HFFc6 (cell line): ENCODE data around the gene KRT77. TPM values are rescaled to one million over a fixed set of nuclear protein-coding genes. Genes with fewer than 3 reads are reported as not detected.

Experiments
- DNase-seq: peaks from one replicate; pipeline ENCODE4 v3.0.0-alpha.2; 2018
- H3K27ac Mint-ChIP-seq: 2 replicates; pipeline ENCODE4 v1.8.0; 2020; ENCODE audit warnings: mild to moderate bottlenecking, mixed read lengths
- H3K27me3 Mint-ChIP-seq: 2 replicates; pipeline ENCODE4 v1.8.0; 2021; ENCODE audit warnings: mild to moderate bottlenecking, moderate library complexity, mixed read lengths; ENCODE audit not compliant: insufficient read depth
- H3K36me3 Mint-ChIP-seq: 2 replicates; pipeline ENCODE4 v1.8.0; 2021; ENCODE audit warnings: low read depth, mixed read lengths
- H3K4me1 Mint-ChIP-seq: 2 replicates; pipeline ENCODE4 v1.8.0; 2020; ENCODE audit warnings: low read depth, mixed read lengths
- H3K4me3 Mint-ChIP-seq: 2 replicates; pipeline ENCODE4 v1.8.0; 2020; ENCODE audit warnings: mild to moderate bottlenecking, moderate library complexity, mixed read lengths
- H3K9me3 Mint-ChIP-seq: 2 replicates; pipeline ENCODE4 v1.8.0; 2020; ENCODE audit warnings: mild to moderate bottlenecking, mixed read lengths
- total RNA-seq, 6 experiments: library from RNA; stranded (reverse); fragmentation: NEBNext Ultra II Directional; extraction: Animal tissue kit (Norgen Biotek cat#: 25700); gene quantifications; 2 replicates in 1 of 6; 3 replicates in 5 of 6; pipeline ENCODE4 v1.2.3, GENCODE V29; 2021
- TF ChIP-seq, protein P1 (sequence below): fragments of 200-600 bp; sonication (generic); IDR thresholded peaks from 2 replicates; pipeline ENCODE4 v1.5.0; 2021; ENCODE audit warnings: antibody characterized with exemption, mild to moderate bottlenecking

KRT77 gene
- total RNA-seq, 6 experiments from 2014 or later = not detected

DNA sequence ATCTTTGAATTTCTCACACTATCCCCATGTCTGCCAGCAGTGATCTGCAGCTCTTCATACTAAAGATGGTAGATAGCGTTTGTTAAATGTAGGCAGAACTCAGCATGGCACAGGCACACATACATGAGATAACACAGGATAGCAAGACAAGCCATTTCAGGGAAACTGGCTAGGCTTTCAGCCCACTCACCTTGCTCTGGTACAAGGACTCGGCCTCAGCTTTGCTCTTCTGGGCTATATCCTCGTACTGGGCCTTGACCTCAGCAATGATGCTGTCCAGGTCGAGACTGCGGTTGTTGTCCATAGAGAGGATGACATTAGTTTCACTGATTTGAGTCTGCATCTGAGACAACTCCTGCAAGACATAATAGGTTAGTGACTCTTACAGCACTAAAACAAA lies 26.2 kb downstream of the KRT77 start:
- H3K27ac Mint-ChIP-seq = no peak overlapping the region
- no peaks in the 10 kb centered on the region for H3K9me3 Mint-ChIP-seq
- peaks cover 40% of the 10 kb centered on the region for H3K27me3 Mint-ChIP-seq
- H3K36me3 Mint-ChIP-seq = no peaks in the 10 kb centered on the region
- no peak overlapping the region for H3K4me3 Mint-ChIP-seq
- H3K4me1 Mint-ChIP-seq = no peaks in the 10 kb centered on the region; the same call in 1 of the 2 replicates
- TF ChIP-seq, protein P1, sequence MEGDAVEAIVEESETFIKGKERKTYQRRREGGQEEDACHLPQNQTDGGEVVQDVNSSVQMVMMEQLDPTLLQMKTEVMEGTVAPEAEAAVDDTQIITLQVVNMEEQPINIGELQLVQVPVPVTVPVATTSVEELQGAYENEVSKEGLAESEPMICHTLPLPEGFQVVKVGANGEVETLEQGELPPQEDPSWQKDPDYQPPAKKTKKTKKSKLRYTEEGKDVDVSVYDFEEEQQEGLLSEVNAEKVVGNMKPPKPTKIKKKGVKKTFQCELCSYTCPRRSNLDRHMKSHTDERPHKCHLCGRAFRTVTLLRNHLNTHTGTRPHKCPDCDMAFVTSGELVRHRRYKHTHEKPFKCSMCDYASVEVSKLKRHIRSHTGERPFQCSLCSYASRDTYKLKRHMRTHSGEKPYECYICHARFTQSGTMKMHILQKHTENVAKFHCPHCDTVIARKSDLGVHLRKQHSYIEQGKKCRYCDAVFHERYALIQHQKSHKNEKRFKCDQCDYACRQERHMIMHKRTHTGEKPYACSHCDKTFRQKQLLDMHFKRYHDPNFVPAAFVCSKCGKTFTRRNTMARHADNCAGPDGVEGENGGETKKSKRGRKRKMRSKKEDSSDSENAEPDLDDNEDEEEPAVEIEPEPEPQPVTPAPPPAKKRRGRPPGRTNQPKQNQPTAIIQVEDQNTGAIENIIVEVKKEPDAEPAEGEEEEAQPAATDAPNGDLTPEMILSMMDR = no peak
- DNase-seq = no peak

- Mint-ChIP-seq H3K9me3 (no peaks in the 10 kb centered on the region), H3K36me3 (no peaks in the 10 kb centered on the region), H3K27me3 (peaks cover 32% of the 10 kb centered on the region), H3K27ac (no peak overlapping the region), H3K4me3 (no peak overlapping the region), H3K4me1 (no peaks in the 10 kb centered on the region; the same call in 1 of the 2 replicates)
- TF ChIP-seq, protein P1 = no peak
- DNase-seq = no peak
Observed at GRCh38 chr12:52676163-52676562, 27.2 kb downstream of the KRT77 start.

DNA sequence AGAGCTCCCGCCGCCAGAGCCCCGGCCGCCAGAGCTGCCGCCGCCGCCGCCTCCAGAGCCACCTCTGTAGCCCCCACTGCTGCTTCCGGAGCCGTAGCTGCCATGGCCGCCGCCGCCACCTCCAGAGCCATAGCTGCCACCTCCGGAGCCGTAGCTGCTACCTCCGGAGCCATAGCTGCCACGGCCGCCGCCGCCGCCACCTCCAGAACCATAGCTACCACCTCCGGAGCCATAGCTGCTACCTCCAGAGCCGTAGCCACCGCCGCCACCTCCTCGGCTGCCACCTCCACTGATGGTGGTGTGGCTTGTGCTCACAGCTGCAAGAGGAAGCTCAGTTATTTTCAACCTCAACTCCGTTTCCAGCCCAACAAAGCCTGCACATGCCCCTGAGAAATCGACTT lies 28.0 kb downstream of the KRT77 start:
- Mint-ChIP-seq H3K27me3 (peaks cover 25% of the 10 kb centered on the region), H3K4me1 (no peaks in the 10 kb centered on the region; the same call in 1 of the 2 replicates), H3K9me3 (no peaks in the 10 kb centered on the region), H3K27ac (no peak overlapping the region), H3K4me3 (no peak overlapping the region), H3K36me3 (no peaks in the 10 kb centered on the region)
- no peak for DNase-seq
- TF ChIP-seq, protein P1 = no peak

GRCh38 chr12:52674433-52674775 lies 28.9 kb downstream of the KRT77 start:
- Mint-ChIP-seq H3K27me3 (peaks cover 27% of the 10 kb centered on the region), H3K36me3 (no peaks in the 10 kb centered on the region), H3K27ac (no peak overlapping the region), H3K4me3 (no peak overlapping the region), H3K9me3 (no peaks in the 10 kb centered on the region), H3K4me1 (no peaks in the 10 kb centered on the region; the same call in 1 of the 2 replicates)
- no peak for DNase-seq
- TF ChIP-seq, protein P1 = no peak

GRCh38 chr12:52673713-52674432 lies 29.5 kb downstream of the KRT77 start:
- Mint-ChIP-seq H3K36me3 (no peaks in the 10 kb centered on the region), H3K4me1 (no peaks in the 10 kb centered on the region; the same call in 1 of the 2 replicates), H3K27ac (no peak overlapping the region), H3K27me3 (peaks cover 24% of the 10 kb centered on the region), H3K9me3 (no peaks in the 10 kb centered on the region), H3K4me3 (no peak overlapping the region)
- no peak for DNase-seq
- TF ChIP-seq, protein P1 = no peak
